GM19372 (cell line): ENCODE measurements around the gene EMC7.
"Not testable (repeated sequence)": the region's sequence is repeated elsewhere in the genome, so short reads cannot be mapped to it uniquely, and the experiment has no call there.

Source experiments
- ATAC-seq: cut with Tn5 transposase; IDR thresholded peaks from one replicate; pipeline ENCODE4 v1.9.1; 2021; ENCODE audit warnings: mild to moderate bottlenecking, low read depth, moderate library complexity; ENCODE audit not compliant: unreplicated experiment

EMC7 gene

DNA sequence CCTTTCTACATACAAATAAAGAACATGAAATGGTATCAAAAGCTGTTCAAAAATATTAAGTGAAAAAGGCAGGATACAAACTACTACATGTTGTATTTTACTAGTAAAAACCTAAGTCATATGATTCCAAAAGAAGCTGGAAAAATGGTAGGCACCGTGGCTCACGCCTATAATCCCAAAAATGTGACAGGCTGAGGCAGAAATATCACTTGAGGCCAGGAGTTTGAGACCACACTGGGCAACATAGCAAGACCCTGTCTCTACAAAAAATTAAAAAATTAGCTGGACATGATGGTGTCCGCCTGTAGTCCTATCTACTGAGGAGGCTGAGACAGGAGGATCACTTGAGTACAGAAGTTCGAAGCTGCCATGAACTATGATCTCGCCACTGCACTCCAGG lies 1.7 kb downstream of the EMC7 start:
- ATAC-seq: no peak

DNA sequence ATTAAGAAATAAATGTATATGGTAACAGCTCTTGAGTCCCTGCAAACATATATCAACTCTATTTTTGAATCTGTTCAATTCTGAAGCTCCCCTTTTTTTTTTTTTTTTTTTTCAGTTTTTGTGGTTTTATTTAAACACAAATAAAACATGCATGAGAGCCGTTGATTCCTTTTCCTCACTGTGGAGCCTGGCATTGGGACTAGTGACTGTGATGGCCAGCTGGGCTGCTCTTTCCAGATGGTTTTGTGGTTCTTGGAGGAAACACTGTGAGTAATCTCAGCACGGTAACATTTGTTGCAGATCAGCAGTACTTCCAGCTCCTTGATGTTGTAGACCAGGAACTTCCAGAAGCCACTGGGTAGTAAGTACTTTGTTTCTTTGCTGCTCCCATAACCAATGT lies 15.9 kb downstream of the EMC7 start:
- no peak for ATAC-seq

DNA sequence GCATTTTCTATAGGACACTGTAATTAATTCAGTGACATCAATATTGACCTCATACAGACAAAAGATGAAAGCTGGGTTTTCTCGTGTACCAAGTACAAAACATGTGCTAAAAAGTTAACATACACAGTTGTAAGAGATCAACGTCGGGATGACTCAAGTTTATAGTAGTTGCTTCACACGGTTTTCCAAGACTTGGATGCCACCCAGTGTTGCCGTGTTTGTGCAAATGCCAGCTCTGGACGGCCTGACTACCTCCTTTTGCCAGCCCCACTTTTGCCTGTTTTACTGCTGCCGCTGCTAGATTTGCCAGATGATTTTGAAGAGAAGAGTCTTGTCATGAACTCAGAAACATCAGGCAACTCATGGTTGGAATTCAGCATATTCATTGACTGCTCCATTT lies 17.6 kb downstream of the EMC7 start:
- ATAC-seq: no peak

DNA sequence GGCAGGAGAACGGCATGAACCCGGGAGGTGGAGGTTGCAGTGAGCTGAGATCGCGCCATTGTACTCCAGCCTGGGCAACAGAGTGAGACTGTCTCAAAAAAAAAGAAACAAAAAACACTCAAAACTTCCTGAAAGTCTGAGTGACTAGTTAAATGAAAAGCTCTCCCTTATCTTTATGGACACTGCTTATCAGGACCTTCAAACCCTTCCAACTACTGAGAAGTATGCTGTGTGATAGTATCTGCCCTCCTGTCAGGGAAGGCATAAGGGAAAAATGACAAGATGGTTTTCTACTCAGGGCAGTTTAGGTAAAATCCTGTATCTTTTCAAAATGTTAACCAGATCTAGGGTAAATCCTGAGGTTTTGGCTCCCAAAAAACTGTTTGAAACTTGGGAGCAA lies 21.8 kb downstream of the EMC7 start:
- ATAC-seq: no peak

DNA sequence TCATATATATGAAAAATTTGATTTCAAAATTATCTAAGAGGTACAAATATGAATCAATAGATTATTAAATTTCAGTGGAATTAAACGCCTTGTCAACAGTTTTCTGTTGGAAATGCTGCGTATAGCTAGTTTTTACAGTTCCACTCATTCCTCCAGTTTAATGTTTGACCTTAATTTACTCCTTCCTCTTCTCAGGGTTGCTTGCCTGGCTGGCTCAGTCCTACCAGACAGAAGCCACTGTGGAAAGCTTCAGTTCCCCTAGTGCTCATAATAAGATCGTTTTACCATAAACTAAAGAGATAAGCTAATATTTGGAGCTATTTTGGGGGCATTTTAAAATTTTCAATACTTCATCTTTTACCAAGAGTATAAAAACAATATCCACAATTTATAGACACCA lies 22.8 kb downstream of the EMC7 start:
- ATAC-seq: no peak

DNA sequence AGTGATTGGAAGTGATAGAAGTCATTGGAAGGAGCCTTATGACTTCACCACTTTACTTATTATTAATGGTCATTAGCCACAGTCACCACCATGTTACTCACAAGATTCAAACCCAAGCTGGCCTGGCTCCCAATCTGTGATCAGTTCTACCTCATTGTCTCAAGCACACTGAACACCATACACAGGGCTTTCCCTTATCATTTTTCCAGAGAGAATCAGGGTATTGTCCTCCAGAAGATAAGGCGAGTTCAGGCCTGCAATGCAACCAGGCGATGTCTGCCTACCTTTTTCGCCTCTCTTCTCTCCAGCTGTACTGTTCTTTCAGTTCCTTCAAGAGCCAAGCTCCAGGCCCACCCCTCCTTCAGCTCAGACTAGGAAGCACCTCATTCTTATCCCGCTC lies 24.9 kb downstream of the EMC7 start:
- ATAC-seq: no peak

DNA sequence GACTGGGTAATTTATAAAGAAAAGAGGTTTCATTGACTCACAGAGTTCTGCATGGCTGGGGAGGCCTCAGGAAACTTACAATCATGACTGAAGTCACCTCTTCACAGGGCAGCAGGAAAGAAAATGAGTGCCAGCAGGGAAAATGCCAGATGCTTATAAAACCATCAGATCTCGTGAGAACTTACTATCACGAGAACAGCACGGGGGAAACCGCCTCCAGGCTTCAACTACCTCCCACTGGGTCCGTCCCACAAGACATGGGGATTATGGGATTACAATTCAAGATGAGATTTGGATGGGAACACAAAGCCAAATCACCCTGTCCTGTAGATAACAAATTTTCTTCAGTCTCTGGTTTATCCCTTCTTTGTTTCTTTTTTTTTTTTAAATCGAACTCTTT lies 31.7 kb downstream of the EMC7 start:
- ATAC-seq: no peak

DNA sequence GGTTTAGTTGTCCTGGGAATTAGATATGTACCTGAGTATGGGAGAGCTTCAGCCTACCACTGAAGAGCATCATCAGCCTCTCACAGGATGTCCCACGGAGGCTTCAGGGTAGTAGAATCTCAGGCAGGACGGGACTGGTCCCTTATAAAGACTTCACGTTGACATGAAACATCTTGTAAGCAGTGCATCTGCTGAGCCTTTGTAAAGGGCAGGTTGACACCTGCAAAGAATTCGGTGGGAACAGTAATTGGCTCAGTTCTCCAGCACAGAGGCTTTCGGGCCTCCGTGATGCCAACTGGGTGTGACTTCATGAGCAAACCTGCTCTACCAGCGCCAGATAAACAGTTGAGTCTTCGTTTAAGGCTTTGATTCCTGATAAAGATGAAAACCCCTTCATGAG lies 35.7 kb downstream of the EMC7 start:
- ATAC-seq: no peak

DNA sequence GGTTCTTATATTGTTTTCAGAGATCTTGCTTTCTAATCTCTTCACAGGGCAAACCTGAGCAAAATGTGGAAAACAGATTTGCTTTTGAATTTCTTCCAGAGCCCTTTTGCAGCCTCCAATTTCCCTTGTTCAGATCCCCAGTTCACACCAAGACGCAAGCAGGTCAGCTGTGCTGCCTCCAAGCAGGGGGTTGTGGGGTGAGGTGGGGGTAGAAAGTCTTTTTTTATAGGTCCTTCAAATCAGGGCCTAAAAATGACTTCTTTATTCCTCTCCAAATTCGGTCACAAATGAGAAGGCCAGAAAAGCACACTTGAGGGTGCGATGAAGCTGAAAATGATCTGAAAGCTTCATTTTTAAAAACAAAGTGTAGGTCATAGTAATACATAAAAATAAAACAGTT lies 36.4 kb downstream of the EMC7 start:
- no peak for ATAC-seq

DNA sequence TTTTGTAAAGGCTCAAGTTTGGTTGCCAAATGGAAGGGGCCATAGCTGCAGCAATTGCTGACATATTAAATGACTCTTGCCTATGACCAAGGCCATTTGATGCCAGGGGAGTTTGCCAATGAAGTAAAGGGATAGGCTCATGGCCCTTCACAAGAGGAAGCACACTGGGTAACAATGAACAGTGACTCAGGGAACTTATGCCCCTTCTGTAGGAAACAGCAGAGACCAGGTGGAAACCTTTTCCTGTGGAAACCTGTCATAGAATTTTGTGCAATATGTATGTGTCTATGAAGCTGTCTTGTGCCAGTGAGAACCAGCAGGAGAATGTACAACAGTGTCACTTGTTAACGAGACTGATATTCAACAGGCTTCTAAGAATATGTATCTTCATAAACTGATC lies 37.2 kb downstream of the EMC7 start:
- no peak for ATAC-seq

DNA sequence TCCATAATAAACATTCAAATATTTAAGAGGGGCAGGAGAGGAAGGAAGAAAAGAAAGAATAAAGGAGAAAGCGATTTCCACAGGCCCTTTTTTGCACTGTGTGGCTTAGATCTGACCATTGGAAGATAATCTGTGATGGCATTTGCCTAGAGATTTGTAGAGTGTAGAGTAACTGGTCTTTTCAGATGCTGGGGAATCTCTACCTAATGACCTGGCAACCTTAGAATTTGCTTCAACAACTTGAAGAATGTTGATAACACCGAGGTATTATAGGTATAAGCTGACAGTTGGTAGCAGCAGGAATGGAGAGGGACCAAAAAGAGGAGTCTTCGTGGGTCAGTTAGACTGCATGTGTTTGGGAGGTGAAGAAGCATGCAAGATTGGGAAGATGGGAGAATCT lies 41.7 kb downstream of the EMC7 start:
- ATAC-seq: no peak

DNA sequence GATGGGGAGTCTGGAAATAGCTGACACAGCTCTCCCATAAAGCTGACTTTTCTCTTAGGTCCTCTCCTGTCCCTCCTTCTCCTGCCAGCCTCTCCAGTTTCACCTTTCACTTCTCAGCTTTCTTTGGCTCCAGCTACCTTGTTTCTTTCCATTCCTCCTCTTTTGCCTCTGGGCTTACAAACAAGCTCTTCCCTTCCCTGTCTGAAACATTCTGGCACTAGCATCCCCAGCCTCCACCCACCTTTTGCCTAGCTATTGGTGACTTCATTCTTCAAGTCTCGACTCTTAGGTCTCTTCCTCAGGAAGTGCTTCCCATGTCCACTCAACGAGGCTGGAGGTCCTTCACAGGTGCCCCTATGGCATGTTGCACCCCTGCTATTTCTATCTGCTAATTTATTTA lies 42.2 kb downstream of the EMC7 start:
- no peak for ATAC-seq

DNA sequence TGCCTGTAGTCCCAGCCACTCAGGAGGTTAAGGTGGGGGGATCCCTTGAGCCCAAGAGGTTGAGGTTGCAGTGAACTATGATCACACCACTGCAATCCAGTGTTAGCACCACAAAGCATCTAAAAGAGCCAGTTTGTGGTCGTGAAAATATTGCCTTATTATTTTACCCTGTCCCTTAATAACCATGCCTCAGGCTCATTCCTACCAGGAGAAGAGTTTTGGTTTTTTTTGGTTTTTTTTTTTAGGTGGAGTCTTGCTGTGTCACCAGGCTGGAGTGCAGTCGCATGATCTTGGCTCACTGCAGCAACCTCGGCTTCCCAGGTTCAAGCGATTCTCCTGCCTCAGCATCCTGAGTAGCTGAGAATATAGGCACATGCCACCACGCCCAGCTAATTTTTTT lies 44.8 kb downstream of the EMC7 start:
- no peak for ATAC-seq

DNA sequence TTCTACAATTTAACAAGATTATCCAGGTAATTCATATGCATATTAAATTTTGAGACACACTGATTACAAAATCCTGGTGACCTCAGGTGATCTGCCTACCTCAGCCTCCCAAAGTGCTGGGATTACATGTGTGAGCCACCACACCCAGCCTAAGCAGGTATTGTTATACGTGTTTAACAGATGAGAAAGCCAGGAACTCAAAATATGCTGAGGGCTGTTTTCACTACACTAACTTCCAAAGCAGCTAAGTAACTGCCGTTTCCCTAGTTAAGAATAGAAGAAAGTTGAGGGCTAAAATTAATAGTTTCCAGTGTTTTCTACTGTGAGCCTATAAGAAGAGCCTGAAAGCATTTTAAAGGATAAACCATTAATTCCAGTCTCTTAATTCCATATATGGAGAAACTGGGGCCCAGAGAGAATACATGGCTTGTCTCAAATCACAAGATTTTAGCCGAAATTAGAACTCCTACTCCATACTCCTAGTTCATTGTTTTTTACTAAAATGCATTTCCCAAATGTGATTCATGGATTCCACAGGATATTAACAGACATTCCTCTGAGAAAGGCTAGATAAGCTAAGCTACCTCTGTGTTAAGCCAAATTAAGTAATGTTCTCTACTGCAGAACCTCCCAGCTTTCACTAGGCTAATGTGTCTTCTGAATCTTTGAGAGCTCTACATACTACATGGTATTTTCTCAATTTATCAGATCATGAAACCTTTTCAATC lies 45.6 kb downstream of the EMC7 start:
- ATAC-seq: no peak

DNA sequence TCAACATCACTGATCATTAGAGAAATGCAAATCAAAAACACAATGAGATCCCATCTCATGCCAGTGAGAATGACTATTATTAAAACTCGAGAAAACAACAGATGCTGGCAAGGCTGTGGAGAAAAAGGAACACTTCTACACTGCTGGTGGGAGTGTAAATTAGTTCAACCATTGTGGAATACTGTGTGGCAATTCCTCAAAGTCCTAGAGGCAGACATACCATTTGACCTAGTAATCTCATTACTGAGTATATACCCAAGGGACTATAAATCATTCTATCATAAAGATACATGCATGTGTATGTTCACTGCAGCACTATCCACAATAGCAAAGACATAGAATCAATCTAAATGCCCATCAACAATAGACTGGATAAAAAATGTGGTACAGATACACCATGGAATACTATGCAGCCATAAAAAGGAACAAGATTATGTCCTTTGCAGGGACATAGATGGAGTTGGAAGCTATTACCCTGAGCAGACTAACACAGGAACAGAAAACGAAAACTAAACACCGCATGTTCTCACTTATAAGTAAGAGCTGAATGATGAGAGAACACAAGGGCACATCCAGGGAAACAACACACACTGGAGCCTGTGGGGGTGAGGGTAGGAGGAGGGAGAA lies 47.5 kb downstream of the EMC7 start:
- no peak for ATAC-seq

DNA sequence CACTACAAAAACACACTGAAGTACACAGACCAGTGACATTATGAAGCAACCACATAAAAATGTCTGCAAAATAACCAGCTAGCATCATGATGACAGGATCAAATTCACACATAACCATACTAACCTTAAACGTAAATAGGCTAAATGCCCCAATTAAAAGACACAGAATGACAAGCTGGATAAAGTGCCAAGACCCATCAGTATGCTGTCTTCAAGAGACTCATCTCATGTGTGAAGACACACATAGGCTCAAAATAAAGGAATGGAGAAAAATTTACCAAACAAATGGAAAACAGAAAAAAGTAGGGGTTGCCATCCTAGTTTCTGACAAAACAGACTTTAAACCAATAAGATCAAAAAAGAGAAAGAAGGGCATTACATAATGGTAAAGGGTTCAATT lies 51.3 kb downstream of the EMC7 start:
- ATAC-seq: not testable (repeated sequence)

DNA sequence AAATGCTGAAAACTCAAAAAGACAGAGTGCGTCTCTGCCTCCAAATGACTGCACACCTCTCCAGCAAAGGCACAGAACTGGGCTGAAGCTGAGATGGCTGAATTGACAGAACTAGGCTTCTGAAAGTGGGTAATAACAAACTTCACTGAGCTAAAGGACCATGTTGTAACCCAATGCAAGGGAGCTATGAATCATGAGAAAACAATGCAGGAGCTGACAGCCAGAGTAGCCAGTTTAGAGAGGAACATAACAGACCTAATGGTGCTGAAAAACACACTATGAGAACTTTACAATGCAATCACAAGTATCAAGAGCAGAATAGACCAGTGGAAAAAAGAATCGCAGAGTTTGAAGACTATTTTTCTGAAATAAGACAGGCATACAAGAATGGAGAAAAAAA lies 52.5 kb downstream of the EMC7 start:
- no peak for ATAC-seq

DNA sequence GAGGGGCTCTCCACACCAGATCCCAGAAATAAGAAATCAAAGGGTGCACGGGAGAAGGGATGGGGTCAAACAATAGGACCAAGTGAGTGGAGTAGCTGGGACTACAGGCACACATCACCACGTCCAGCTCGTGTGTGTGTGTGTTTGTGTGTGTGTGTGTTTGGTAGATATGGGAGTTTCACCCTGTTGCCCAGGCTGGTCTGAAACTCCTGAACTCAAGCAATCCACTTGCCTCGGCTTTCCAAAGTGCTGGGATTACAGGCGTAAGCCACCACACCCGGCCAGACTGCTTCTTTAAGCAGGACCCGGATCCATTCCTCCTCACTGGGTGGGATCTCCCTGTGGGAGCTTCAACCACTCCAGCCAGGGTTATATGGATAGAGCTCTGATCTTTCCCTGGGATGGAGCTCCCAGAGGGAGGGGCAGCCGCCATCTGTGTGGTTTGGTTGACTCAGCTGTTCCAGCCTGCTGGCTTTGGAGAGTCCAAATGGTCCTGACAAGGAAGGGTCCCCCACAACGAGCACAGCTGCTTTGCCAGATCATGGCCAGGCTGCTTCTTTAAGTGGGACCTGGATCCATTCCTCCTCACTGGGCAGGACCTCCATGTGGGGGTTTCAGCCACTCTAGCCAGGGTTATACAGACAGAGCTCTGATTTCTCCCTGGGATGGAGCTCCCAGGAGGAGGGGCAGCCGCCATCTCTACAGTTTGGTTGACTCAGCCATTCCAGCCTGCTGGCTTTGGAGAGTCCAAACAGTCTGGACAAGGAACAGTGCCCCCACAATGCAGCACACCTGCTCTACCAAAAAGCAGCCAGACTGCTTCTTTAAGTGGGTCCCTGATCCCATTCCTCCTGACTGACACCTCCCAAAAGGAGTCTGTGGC lies 53.5 kb downstream of the EMC7 start:
- no peak for ATAC-seq

DNA sequence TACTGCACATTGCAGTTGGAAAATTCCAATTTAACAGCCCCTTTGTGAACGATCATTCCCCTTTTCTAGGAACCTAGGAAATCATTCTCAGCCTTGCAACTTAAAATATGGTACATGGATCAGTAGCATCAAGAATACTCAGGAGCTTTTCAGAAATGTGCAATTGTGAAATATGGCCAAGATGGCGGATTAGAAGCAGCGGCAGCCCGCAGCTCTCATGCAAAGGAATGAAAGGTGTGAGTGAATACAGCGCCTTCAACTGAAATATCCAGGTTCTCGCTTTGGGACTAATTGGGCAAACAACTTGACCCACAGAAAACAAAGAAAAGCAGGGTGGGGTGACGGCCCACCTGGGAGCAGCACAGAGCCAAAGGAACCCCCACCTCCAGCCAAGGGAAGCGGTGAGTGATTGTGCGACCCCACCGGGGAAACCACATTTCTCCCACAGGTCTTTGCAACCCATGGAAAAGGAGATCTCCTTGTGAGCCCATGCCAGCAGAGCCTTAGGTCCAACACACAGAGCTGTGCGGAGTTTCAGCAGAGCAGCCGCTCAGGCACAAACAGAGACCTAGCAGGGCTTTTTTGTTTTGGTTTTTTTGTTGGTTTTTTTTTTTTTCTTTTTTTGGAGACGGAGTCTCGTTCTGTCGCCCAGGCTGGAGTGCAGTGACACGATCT lies 55.1 kb downstream of the EMC7 start:
- no peak for ATAC-seq

DNA sequence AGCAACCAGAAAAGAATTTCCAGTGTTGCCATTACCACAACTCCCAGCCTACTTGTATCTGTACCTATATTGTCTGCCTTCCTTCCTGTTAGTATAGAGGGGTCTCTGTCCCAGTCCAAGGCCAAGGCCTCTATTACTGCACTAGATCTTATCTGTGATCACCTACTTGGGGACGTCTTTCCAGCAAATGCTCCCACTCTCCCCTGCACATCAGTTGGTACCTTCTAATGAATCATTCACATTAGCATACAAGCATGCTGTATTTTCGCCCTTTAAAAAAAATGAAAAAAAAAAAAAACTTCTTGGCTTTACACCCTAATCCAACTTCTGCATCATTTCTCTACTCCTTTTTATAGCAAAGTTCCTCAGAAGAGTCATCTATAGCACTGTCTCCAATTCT lies 57.8 kb downstream of the EMC7 start:
- no peak for ATAC-seq

DNA sequence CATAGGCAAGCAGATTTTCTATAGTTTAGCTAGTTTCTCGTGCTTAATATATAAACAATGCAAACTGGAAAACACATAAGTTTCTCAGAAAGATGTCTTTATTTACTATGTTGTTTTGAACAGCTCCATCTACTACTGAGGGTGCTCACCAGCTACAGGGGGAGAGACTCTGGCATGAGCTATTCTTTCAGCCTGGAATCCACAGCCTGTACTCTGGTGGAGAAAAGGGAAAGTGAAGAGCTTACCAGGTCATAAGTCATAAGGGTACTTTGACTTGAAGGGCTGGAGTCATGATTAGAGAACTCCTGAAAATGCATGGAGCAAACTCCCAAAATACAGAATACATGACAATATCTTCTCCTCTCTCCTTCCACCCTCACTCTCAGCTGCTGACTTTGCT lies 58.3 kb downstream of the EMC7 start:
- ATAC-seq: no peak
